Keratinocyte (primary cell): ENCODE measurements around the gene LRRC71.

Experiments used
- EZH2 ChIP-seq: IDR thresholded peaks from one replicate; pipeline ENCODE4 v1.6.1; 2012; ENCODE audit warnings: inconsistent platforms, mild to moderate bottlenecking, low read length, moderate library complexity
- TF ChIP-seq, protein P1 (sequence below), 3 experiments: IDR thresholded peaks in 1 of 3; conservative IDR thresholded peaks in 1 of 3; optimal IDR thresholded peaks in 1 of 3; 2 replicates in 2 of 3; 3 replicates in 1 of 3; pipeline versions ENCODE3 to v1.5.1; 2011; ENCODE audit warnings: low read length in 3 of 3, mild to moderate bottlenecking in 3 of 3, moderate library complexity in 2 of 3, control low read depth in 1 of 3, inconsistent platforms in 1 of 3; ENCODE audit not compliant: insufficient read depth in 2 of 3; ENCODE audit errors: extremely low read depth in 1 of 3

DNA sequence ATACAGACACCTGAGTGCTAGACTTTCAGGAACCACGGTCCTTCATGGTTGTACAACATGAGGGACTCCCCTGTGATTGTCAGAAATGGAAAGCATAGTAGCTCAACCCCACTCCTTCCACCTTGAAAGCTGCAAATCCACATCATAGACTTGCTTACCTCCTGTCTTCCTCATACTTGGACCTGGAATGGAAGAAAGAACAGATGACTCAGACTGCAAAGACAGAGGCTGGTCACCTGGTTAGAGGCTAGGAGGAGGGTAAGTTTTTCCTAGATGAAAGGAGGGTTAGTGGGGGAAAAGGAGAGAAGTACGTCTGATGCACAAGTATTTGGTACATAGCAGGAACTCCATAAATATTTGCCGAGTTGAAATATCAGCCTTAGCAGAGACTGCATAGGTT is 37.2 kb downstream of the LRRC71 start:
- TF ChIP-seq, protein P1, sequence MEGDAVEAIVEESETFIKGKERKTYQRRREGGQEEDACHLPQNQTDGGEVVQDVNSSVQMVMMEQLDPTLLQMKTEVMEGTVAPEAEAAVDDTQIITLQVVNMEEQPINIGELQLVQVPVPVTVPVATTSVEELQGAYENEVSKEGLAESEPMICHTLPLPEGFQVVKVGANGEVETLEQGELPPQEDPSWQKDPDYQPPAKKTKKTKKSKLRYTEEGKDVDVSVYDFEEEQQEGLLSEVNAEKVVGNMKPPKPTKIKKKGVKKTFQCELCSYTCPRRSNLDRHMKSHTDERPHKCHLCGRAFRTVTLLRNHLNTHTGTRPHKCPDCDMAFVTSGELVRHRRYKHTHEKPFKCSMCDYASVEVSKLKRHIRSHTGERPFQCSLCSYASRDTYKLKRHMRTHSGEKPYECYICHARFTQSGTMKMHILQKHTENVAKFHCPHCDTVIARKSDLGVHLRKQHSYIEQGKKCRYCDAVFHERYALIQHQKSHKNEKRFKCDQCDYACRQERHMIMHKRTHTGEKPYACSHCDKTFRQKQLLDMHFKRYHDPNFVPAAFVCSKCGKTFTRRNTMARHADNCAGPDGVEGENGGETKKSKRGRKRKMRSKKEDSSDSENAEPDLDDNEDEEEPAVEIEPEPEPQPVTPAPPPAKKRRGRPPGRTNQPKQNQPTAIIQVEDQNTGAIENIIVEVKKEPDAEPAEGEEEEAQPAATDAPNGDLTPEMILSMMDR (optimal IDR thresholded peaks at IDR 0.05 in 1 of 3, IDR thresholded peaks at IDR 0.05 in 1 of 3, conservative IDR thresholded peaks at IDR 0.05 in 1 of 3; ENCODE audit: extremely low read depth in 1 of 3, insufficient read depth in 2 of 3, low read length in 3 of 3) = no peak
- TF ChIP-seq EZH2 = no peak
